PC-3 (cell line): ENCODE results near the gene PTH2.

Experiments used
- CTCF ChIP-seq: fragments of 300-600 bp; sonication (generic); conservative IDR thresholded peaks from 2 replicates; pipeline ENCODE4 v1.5.1; 2017; ENCODE audit warnings: antibody characterized with exemption, low read depth, mild to moderate bottlenecking, low read length
- EZH2 ChIP-seq: fragments of 300-600 bp; sonication (generic); IDR thresholded peaks from one replicate; pipeline ENCODE4 v1.6.1; 2017; ENCODE audit warnings: antibody characterized with exemption, mild to moderate bottlenecking, low read length; ENCODE audit not compliant: unreplicated experiment
- EZH2phosphoT487 ChIP-seq: fragments of 300-600 bp; sonication (generic); IDR thresholded peaks from 2 replicates; pipeline ENCODE4 v1.6.1; 2018; ENCODE audit warnings: mild to moderate bottlenecking, antibody characterized with exemption, low read length, borderline replicate concordance

GRCh38 chr19:49453757-49454240 lies 30.6 kb upstream of the PTH2 start:
- TF ChIP-seq CTCF (no peak), EZH2 (no peak), EZH2phosphoT487 (no peak)
